ENCODE data around the gene EXOC3.

DNA sequence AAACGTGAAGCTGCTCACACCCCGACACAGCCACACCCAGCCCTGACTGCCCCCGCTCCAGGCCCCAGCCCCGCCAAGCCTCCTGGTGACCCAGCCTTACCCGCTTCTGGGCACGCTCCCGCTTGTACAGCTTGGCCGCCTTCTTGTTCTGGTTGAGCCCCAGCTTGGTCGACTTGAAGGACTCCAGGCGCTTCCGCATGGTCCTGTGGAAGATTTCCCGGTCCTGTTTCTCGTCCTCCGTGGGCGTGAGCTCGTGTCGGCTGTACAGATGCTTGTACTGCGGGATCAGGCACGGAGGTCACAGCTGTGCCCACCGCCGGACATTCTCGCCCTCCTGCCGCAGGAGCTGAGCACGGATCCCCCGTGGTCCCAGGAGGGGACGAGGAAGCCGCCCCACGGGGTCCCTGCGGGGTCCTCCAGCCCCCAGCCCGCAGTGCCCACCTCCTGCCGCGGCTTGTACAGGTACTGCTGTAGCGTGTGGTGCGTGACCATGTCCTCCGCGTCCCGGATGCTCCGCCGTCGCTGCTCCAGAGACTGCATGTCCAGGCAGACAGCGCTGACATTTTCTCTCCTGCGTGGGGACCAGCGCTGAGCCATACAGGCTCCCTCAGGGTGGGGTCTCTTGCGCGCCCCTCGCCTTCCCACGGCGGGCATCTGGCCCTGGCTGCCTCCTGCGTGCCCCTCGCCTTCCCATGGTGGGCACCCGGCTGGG is 33.3 kb downstream of the EXOC3 start:
- TF ChIP-seq EZH2 (IDR thresholded peaks at IDR 0.05; ENCODE audit: insufficient read depth, poor library complexity, severe bottlenecking), result no peak
- no peak for TF ChIP-seq EZH2phosphoT487 (IDR thresholded peaks at IDR 0.05; ENCODE audit: insufficient read depth, low read depth)

All from GM23248 (cell line).